GM18873 (cell line): ENCODE data around the gene INO80E.
"Not testable (repeated sequence)": the region's sequence is repeated elsewhere in the genome, so short reads cannot be mapped to it uniquely, and the experiment has no call there.

Source experiments
- ATAC-seq: cut with Tn5 transposase; IDR thresholded peaks from one replicate; pipeline ENCODE4 v1.9.1; 2021; ENCODE audit warnings: mild to moderate bottlenecking, moderate library complexity, moderate number of reproducible peaks; ENCODE audit not compliant: unreplicated experiment, low FRiP score

Gene INO80E

GRCh38 chr16:30030011-30030685 lies 34.1 kb downstream of the INO80E start:
- no peak for ATAC-seq

- ATAC-seq, result no peak
These were observed 34.9 kb downstream of the INO80E start, which contains the start of gene TLCD3B for GRCh38 chr16:30030841-30031413. TSS of gene TLCD3B (minus strand) at chr16:30031271. CDS start at chr16:30030527, 744 bp downstream.

GRCh38 chr16:30031477-30031918 lies 35.5 kb downstream of the INO80E start:
- no peak for ATAC-seq

GRCh38 chr16:30032083-30032819 lies 36.2 kb downstream of the INO80E start:
- no peak for ATAC-seq

- ATAC-seq, result no peak
These were observed 37.2 kb downstream of the INO80E start for GRCh38 chr16:30033270-30033669.

- no peak for ATAC-seq
These were observed 44.2 kb downstream of the INO80E start for GRCh38 chr16:30040221-30040620.

- ATAC-seq, result not testable (repeated sequence)
These were observed 44.6 kb downstream of the INO80E start for GRCh38 chr16:30040690-30041089.

- ATAC-seq, result no peak
These were observed 45.8 kb downstream of the INO80E start for GRCh38 chr16:30041841-30042240.

- no peak for ATAC-seq
These were observed 50.1 kb downstream of the INO80E start for GRCh38 chr16:30046178-30046577.

GRCh38 chr16:30046588-30046987 lies 50.5 kb downstream of the INO80E start:
- ATAC-seq, result no peak

- no peak for ATAC-seq
These were observed 53.8 kb downstream of the INO80E start for GRCh38 chr16:30049871-30050270.

- ATAC-seq, result no peak
These were observed 55.5 kb downstream of the INO80E start for GRCh38 chr16:30051518-30051917.

- ATAC-seq, result no peak
These were observed 56.8 kb downstream of the INO80E start for GRCh38 chr16:30052671-30053372.

- no peak for ATAC-seq
These were observed 57.5 kb downstream of the INO80E start for GRCh38 chr16:30053376-30054015.

GRCh38 chr16:30054451-30054850 lies 58.4 kb downstream of the INO80E start:
- no peak for ATAC-seq

- ATAC-seq, result no peak
These were observed 59.0 kb downstream of the INO80E start for GRCh38 chr16:30054959-30055553.
